Left renal pelvis (tissue), 4 donors: ENCODE results near the gene ARID3B. TPM values are rescaled to one million over a fixed set of nuclear protein-coding genes. Genes with fewer than 3 reads are reported as not detected.
A peak's percentile ranks its signal among the peaks of the same experiment; 100 is the strongest.
"Not testable (repeated sequence)": the region's sequence is repeated elsewhere in the genome, so short reads cannot be mapped to it uniquely, and the experiment has no call there.

Experiments
- DNase-seq, 4 donors: peaks; one replicate each; pipeline ENCODE4 v3.0.0-alpha.2; 2013; ENCODE audit warnings: low read depth in 4 of 4, low spot score in 3 of 4
- polyA plus RNA-seq, 4 donors: library from polyadenylated mRNA; unstranded; fragments of 120-200 nt; gene quantifications; one replicate each; pipeline ENCODE4 v1.2.1, GENCODE V29; 2013; ENCODE audit not compliant: insufficient read length in 4 of 4

Gene ARID3B
- polyA plus RNA-seq, 4 donors, result 5.2 to 17.1 (median 14.9) TPM

- no peak for DNase-seq
Measured at GRCh38 chr15:74564182-74564581, 23.2 kb downstream of the ARID3B start.

DNA sequence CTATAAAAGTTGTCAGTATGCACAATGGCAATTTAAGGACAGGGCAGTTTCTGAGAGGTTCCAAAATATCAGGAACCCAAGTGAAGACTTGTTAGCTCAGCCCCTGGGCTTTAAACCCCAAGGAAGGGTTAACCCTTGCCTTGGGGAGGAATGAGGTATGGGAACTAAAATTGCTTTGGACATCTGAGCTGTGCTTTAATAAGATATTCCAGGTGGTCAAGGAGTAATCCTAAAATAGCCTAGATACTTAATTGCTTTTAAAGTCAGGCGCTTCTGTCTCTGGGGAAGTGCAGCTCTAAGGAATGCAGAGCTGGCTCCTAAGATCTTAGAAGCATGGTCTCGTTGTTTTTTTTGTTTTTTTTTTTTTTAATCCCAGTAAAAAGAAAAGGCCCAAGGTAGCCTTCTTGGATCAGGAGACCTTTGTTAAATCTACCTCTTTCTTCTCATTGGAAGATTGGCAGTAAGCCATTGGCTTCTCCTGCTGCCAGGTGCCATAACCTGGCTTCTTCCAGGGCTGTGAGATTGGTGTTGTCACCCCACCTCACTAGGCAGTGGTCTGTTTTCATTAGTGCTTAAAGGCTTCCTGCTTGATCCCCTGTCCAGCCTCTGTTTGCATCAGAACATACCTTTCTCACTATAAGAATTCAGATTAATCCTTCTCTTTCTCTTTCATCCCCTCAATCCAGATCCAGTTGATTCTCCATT, 24.5 kb downstream of the ARID3B start:
- no peak for DNase-seq

DNA sequence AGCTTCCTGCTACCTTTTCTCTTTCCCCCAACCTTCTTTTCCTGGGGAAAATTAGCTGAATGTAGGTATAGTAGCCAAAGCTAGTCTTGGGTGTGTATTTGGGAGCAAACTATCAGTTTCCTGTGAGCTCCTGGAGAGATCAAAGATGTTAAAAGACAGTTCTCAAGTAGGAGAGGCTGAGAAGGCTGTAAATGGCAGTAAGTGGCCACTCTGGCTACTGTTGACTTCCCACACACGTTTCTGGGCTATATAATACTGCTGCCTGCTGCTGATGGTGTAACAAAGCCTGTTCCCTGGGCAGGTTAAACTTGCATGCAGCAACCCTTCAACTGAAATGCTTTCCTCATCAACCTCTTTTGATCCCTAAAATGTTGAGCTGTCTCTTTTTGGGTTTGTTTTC, 27.6 kb downstream of the ARID3B start:
- no peak for DNase-seq

DNA sequence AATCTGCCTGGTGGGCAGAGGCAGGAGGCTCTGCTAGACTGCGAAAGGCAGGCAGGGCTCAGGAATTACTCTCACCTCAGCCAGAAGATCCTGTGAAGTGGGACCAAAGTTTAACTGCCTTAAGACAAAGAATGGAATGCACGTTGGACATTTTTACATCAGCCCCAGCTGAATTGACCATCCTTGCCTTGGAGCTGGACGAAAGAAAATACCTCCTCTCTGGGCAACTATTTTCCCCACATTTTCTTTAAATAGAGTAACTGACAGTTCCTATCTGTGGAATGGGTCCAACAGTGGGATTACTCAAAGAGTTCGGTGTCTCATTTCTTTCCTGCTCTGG, 28.7 kb downstream of the ARID3B start:
- no peak for DNase-seq

DNA sequence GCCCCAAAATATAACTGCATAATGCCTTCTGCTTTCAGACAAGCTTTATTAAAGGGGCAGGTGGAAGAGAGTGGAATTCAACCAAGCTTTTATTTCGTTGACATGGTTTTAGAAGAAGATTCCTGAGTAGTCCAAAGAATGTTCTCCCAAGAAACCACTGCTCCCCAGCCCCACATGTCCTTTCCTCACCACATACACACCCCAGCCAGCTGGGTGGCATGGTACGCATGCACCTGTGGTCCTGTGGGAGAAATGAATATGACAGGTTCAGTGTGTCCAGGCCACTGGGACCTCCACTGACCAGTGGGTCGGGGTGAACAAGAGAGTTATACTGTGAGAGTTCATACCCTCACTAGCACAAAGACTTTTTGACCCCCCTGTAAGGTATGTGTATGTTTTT, 30.2 kb downstream of the ARID3B start:
- no peak for DNase-seq

DNA sequence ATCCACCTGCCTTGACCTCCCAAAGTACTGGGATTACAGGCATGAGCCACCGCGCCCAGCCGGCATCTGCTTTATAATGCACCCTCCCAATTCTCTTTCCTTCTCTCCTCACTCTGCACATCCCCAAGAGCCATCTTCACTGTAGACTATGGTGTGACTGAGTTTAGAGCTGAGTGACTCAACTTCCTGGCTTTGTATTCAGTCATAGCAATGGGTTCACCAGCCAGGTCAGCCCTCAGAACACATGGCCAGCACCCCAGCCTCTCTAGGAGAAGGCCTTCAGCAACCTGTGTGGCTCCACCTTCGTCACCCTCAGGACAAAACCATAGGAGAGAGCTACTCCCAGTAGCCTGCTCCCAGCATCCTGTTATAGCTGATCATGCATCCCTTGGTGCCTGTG, 33.0 kb downstream of the ARID3B start:
- no peak for DNase-seq

DNA sequence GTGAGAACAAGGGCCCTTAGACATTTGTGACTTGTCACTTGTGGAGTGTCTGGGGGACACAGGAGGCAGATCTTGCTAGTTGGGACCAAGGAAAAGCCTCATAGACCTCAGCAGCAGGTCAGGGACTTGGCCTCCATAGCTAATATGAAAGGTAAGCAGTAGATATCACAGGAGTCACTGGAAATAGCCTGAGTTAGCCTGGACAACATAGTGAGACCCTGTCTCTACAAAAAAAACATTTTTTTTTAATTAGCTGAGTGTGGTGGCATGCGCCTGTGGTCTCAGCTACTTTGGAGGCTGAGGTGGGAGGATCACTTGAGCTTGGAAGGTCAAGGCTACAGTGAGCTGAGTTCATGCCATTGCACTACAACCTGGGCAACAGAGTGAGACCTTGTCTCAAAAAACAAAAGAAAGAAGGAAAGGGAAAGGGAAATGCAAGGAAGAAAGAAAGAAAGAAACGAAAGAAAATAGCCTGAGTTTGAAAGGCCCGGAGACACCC, 37.5 kb downstream of the ARID3B start:
- DNase-seq, result no peak

GRCh38 chr15:74579001-74579400, 38.0 kb downstream of the ARID3B start:
- no peak for DNase-seq

DNA sequence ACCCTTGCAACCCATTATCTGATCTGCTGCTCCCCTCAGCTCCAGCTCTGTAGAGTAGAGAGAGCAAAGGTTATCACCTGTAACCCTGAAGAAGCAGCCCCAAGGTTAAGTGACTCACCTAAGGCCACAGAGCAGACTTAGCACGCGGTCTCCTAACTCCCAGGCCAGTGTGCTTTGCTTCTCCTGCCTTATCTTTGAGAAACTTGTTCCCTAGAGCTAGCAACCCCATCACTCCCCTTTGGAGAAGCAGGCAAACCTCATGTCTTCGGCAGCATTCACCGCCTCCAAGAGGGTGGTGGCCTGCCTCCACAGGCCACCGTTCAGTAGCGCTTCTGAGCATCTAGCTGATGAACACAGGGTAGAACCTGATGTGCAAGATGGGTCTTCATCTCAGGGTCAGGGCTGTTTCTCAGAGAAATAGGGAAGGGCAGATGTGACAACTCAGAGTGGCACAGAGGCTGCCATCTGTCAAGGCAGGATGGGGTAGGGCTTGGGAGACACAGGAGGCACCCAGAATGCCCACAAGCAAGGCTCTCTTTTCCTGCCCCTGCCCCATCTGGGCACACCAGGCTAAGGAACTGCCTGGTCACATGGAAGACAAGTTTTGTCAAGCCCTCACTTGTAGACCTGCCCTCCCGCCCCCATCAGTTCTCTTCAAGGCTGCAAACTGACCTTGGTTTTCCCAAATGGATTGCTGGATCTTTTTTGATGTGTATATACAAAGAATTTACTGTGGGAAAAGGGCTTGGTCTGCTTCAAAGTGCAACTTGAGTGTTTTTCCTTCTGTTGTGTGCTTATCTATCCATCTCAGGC, 39.7 kb downstream of the ARID3B start:
- DNase-seq, result no peak

DNA sequence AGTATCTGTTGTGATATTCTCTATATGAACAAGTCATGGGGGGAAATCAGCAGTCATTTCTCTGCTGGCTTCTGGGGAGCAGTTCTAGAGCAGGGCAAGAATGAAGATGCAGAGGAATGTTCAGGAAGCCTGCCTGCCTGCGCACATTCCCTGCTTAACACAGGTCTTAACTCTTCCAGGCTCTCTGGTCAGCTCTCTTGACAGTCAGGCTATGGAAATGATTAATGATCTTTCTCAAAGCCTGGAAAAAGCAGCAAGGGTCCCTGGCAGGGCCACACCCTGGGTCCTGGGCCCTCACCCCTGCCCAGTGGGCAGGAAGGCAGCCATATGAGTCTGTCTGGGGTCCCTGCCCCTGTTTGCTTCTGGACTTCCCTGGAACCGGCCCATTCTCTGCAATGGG, 43.2 kb downstream of the ARID3B start:
- no peak for DNase-seq

DNA sequence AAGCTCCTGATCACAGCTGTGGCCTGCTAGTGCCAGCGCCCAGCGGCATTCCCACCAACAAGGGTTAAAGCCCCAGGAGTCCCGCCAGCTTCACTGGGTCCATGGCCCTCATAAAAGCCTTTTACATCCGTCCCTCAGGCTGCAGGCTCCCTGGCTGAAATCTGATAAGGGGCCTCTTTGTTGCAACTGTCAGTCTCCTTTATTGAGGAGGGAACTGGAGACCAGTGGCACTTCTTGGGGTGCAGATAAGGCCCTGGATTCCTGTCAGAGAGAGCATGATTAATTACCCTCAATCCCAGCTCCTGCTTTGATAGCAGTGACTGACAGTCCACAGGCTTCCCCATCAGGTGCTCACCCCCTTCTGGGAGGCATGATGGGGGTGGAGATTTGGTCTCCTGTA, 43.8 kb downstream of the ARID3B start:
- DNase-seq, result no peak

DNA sequence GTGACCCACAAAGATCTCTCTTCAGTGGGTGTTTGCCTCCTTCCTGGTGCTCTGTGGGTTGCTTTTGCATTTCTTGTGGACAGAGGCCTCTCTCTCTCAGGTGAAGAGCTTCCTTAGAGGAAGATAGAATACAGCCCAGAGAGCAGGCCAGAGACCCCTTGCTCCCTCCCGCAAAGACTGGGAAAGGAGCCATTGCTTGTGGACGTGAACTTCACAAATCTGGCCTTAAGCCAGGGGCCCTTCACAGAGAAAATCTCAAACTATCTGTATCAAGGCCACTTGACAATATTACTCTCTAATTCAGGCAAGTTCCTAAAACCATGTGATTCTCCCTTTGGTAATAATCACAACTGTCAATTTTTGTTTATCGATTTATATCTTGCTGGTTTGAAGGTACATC, 44.2 kb downstream of the ARID3B start:
- DNase-seq, result no peak

- DNase-seq, result no peak
Measured at GRCh38 chr15:74585857-74586256, 44.8 kb downstream of the ARID3B start.

DNA sequence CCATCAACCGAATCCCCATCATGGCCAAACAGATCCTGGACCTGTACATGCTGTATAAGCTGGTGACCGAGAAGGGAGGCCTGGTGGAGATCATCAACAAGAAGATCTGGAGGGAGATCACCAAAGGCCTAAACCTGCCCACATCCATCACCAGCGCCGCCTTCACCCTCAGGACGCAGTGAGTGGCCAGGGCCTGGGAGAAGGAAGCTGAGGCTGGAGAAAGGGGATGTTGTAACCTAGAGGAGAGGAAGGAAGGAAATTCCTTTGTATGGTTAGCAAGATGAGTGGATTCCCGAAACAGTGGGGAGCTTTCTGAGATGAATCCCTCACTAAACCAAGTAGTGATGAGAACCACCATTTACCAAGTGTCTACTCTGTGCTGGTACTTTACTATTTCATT, 48.8 kb downstream of the ARID3B start:
- no peak for DNase-seq

GRCh38 chr15:74592222-74592621, 51.2 kb downstream of the ARID3B start:
- no peak for DNase-seq

DNA sequence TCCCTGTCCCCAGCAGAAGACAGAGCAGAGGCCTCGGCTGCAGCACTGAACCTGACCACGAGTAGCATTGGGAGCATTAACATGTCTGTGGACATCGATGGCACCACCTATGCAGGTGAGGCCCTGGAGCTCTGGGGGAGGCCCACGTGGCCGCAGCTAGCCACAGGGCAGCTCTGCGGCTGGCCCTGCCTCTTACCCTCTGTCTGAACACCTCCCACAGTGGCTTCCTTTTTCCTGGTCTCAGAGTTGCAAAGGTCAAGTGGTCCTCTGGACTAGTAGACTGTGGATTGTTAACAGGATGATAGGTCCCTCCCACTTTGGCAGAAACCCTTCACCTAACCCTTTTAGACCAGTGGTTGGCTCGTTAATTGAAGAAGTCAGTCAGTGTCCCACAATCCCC, 52.1 kb downstream of the ARID3B start:
- no peak for DNase-seq

DNA sequence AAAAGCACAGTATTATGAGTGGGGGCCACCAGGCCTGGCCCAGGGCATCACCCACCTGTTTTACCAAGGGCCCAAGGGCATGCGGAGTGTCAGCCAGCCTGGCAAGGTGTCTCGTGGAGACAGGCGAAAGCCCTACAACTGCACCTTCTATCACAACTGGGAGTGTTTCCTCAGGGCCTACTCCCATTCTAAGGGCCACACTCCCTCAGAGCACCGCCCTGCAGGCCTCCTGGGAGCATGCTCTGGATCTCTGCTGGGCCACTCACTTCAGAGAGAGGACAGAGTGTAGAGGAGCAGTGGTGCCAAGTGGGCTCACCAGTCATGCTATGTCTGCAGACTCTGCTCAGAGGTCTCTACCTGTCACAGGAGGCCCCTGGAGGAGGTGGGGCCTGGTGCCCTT, 53.4 kb downstream of the ARID3B start:
- DNase-seq, result no peak

GRCh38 chr15:74595271-74595670, 54.3 kb downstream of the ARID3B start:
- DNase-seq, result no peak

DNA sequence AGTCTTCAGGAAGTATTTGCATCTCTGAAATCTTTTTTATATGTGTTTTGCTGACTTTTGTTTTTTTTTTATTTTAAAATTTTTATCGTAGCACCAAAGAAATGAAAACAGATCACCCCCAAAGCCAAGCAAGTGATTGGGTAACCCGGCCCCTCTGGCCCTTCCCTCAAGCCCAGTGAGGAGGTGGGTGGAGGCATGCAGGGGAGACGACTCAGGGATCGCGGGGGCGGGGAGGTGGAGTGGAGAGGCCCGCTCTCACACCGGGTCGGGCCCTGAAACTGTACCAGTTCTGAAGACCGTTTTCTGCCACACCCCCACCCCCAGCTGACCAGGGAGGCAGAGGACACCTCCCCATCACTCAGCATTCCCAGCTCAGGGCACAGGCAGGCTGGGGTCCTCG, 55.7 kb downstream of the ARID3B start:
- DNase-seq, result not testable (repeated sequence)

- DNase-seq, result not testable (repeated sequence)
Measured at GRCh38 chr15:74597146-74597705, 56.2 kb downstream of the ARID3B start.

DNA sequence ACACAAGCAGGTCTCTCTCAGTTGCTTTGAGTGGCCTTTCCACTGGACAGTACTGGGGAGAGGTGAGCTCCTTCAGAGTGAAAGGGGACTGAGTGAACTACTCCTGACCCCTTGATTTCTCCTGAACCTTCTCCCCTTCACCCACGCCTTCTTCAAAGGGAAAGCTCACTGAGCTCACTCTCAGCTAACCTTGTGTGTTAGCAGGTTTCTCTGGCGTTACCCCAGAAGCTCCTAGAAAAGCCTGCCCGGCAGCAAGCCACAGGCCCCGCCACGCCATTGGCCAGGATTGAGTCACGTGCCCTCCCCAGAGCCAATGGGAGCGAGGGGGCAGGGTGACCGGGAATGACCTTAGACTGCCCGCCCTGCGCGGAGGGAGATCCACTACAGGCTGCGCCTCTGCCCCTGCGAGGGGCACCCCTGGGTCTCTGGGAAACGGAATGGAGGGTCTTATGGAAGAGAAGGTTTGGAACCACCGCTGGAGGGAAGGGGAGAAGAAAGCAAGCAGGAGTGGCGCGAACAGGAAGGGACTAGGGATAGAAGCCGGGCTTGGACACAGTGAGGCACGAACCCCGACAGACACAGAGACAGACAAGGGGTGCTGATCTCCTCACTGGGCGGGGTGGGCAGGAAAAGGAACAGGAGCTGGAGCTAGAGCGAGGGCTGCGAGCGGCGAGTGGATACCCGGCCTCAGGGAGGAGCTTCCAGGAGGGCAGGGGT, 57.3 kb downstream of the ARID3B start:
- DNase-seq, result peak; percentile 79 to 86 (median 80)
